Measurements from ENCODE around the gene DNAH9.
"Not testable (repeated sequence)": the region's sequence is repeated elsewhere in the genome, so short reads cannot be mapped to it uniquely, and the experiment has no call there.

The DNAH9 gene

DNA sequence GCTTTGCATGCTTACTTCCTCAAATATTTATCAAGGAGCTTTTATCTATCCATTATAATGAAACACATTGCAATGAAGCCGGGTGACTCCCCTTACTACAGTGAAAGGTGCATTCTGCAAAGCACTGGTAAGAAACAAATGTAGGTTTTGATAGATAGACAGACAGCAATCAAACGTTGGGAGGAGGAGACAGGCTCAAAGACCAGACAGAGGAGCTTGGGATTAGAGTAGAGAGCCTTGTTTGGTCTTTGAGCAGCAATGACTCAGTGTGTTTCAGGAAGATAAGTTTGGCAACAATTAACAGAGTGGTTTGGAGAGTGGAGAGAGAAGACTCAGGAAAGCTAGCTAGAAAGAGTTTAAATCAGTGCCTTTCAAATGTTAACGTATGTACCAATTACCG is 330.2 kb downstream of the DNAH9 start:
- DNase-seq: no peak

DNA sequence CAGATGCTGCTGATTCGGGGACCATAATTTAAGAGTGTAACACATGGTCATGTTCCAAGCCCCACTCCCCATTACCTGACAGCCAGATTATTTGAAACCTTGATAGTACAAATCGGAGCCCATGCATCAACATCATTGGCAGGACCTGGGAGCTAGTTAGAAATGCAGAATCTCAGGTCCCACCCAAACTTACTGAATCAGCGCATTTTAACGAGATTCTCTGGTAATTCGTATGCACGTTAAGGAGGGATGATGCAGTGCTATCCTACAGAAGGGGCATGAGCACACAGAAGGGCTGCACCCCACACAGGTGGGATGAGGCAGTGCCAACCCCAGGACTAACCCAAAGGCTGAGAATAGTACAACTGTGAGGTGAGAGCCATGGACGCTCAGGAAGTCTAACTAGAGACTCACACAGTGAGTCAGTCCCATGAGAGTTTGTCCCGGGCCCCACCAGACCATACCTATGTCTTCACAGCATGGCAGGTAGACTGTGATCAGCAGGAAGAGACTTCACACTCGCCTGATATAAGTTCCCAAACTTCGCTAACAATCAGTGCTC is 334.1 kb downstream of the DNAH9 start:
- no peak for DNase-seq

DNA sequence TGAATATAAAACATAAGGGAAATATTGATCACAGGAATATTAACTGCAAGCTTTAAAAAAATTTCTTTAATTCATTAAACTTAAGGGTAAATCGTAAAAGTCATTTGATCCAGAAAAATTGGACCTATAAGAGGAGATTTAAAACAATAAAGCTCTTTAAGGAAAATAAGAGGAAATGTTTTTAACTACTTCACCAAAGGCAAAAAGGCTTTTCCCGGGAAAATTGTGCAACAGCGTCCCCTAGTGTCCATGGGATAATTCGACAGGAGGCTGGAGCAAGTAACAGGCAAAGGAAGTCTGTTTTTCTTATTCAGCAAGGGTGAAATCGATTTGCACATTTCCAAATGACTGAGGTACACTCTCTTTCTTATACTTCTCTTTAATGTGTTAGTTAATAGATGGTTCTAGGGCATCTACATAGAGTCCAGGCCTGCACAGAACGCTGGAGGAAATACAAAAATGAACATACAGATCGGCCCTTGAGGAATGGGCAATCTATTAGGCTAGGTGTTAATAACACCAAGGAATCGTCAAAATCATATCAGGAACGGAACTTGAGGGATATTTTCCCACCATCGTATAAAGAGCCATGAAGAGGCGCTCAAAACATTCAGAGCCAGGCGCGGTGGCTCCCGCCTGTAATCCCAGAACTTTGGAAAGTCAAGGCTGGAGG is 337.6 kb downstream of the DNAH9 start:
- no peak for DNase-seq

DNA sequence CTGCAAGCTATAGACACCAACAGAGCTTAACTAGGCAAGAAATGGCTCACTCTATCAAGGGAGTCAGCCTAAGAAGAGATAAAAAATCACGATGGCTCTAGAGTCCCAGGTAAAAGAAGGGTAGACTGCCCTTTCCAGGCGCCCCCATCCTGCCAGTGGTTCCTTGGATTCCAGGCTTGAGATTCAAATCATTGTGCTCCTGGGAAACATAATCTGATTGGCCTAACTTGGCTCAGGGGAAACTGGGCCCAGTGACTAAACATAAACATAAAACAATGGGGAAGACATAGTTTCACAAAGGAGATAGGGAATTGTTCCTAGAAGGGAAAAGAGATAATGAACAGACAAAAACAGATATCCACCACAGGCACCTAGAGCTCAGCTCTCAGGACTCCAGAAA is 342.6 kb downstream of the DNAH9 start:
- DNase-seq: no peak

DNA sequence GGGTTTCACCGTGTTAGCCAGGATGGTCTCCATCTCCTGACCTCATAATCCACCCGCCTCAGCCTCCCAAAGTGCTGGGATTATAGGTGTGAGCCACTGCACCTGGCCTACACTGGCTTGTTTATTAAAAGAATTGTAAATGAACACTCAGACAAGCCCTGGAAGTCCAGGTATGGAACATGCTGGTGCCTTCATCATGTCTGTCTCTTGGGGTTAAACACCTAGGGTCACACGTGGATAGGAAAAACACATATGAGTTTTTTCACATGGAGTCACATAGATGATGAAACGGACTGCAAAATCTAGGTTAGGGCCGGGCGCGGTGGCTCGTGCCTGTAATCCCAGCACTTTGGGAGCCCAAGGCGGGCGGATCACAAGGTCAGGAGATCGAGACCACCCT is 344.8 kb downstream of the DNAH9 start:
- DNase-seq: not testable (repeated sequence)

DNA sequence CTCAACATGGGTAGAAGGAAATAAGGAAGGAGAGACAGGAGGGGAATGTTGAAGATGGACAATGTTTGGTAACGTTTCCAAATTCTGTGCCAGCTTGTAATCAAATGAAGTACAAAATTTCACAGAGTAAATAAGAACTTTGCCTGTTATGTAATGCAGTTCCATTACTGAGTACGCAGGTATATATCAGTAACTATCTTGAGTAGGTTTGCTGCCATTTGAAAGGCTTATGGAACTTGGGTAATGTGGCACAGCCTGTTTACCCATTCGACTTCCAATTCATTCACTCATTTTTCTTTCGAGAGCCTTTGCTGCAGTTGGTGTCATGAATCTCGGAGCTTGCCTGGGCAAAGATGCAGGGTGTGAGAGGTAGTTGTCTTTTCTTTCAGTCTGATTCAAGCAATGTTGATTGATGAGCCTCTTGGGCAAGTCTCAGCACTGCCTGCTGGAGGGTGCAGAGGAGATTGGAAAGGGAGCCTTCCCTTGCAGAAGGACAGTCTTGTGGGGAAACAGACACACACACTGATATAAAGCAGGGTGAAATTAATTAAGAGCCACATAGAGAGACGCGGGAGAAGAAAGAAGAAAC is 345.6 kb downstream of the DNAH9 start:
- DNase-seq: no peak

DNA sequence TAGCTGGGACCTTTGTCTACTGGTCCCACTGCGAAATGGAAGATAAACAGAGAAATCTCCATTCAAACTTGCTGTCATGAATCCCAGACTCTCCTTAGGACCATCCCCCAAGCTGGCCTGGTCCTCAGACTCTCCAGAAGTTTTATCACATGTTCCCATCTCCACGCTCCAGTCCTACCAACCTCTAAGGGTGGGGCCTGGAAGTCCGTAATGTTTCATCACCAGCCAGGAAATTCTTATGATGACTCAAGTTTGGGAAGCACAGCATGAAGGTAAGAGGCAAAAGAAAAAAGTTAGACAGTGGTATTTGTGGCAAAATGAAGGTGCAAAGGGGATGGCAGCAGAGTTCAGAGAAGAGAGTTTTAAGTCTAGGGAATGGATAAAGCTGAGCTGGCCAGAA is 346.3 kb downstream of the DNAH9 start:
- no peak for DNase-seq

DNA sequence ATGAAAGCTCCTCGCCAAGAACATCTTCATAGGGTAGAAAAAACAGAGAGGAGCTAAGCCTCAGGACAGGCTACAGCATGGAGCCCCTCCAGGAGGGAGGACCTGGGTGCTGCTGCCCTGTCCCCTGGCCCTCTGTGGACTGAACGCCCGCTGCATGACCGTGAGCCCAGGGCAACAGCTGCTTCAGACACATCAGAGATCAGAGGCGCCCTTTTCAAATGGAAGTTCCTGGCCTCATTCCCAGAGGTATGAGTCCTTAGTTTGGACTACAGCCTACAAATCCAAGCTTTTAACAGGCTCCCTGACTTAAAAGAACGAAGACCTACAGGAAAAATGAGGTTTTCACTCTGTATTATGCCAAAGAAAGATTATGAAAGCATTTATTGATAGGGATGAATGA is 350.5 kb downstream of the DNAH9 start:
- peak; percentile 11 for DNase-seq

DNA sequence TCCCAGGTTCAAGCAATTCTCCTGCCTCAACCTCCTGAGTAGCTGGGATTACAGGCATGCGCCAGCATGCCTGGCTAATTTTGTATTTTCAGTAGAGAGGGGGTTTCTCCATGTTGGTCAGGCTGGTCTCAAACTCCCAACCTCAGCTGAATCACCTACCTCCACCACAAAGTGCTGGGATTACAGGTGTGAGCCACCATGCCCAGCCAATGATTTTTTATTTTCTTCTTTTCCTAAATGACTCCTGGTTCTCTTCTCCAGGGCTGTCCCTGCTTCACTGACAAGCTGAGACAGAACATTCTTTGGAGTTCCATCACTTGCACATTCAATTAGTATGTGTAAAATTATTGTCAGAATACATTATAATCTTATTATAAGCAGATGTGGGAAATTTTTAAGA is 351.3 kb downstream of the DNAH9 start:
- DNase-seq: not testable (repeated sequence)

DNA sequence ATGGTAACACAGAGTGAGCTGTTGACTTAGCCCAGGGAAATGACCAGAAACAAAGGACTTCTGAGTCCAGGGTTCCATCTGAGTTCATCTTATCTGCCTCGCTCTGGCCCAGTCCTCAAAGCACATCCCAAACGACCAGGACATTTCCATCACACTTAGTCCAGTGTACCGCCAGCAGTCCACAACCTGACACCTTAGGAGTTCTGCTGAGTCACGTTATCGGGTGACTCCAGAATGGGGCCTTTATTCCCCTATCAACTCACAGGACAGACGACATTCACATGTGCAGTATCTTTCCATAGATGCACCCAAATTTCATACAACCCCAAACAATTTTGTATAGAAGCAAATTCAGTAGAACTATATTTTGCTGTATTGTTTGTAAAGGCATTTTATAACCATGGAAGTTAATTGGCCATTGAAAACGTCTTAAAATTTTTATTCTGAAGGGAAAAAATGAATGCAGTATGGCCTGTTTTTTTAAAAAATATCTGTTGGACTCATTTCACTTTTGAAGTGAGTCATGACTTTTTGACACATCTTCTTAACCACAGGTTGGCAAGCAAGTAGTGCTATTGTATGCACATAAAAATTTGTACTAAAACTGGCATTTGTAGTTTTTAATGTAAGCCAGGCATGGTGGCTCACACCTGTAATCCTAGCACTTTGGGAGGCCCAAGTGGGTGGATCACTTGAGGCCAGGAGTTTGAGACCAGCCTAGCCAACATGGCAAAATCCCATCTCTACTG is 352.7 kb downstream of the DNAH9 start:
- DNase-seq: no peak

DNA sequence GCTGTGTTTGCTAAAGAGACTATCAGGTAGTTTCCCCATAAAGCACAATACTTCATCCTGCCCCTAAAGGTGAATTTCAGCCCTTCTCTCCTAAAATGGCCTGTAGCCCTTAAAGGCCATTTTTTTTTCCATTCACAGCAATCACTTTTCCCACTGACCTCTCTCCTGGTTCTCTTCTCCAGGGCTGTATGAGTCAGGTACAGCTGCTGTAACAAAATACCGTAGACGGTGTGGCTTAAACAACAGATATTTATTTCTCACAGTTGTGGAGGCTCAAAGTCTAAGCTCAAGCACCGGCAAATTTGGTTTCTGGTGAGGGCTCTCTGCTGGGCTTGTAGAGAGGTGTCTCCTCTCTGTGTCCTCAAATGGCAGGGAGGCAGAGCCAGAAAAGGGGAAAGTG is 354.3 kb downstream of the DNAH9 start:
- DNase-seq: no peak

DNA sequence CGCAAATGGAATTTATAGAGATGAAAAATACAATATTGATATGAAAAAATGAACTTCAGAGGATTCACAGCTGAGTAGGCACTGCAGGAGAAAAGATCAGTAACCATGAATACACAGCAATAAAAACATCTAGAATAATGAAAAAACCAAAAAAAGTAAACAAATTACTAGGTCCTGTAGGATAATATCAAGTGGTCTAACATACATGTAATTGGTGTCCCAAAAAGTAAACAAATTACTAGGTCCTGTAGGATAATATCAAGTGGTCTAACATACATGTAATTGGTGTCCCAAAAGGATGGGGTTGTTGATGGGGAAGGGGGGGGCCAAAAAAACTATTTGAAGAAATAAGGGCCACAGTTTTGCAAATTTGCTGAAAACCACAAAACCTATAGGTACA is 355.7 kb downstream of the DNAH9 start:
- no peak for DNase-seq

DNA sequence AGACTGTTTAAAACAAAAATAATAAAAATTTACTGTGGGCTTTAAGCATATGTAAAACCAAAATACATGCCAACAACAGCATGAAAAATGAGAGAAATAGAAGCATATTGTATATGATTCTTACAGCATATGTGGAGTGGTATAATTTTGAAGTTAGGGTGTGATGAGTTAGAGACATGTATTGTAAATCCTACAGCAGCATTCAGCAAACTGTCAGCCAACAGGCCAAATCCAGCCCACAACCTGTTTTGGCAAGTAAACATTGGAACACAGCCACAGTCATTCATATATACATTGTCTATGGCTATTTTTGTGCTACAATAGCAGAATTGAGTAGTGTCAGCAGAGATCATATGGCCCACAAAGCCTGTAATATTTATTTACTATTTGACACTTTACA is 356.7 kb downstream of the DNAH9 start:
- DNase-seq: no peak

DNA sequence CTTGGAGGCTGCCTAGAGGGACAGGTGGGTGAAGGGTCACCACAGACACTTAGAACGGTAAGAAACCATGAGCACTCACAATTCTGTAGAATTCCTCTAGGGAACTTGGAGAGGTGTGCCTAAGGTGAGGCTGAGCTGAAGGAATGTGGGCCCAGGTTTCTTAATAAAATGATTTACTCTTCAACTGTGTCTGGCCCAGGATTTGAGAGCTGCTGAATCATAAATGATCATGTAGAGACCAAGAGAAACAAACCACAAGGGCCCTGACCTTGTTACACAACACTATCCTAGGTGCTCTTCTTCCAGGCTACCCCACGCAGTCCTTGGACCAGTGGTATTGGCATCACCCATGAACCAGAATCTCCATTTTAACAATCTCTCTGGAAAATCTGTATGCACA is 371.3 kb downstream of the DNAH9 start:
- DNase-seq: no peak

DNA sequence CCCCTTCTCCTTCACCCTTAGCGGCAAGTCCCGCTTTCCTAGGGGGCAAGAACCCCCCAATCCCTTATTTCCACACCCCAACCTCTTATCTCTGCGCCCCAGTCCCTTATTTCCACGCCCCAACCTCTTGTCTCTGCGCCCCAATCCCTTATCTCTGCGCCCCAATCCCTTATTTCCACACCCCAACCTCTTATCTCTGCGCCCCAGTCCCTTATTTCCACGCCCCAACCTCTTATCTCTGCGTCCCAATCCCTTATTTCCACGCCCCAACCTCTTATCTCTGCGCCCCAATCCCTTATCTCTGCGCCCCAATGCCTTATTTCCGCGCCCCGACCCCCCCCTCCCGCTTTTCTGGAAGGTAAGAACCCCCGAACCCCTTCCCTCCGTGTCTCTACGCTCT is 374.5 kb downstream of the DNAH9 start:
- DNase-seq: not testable (repeated sequence)

DNA sequence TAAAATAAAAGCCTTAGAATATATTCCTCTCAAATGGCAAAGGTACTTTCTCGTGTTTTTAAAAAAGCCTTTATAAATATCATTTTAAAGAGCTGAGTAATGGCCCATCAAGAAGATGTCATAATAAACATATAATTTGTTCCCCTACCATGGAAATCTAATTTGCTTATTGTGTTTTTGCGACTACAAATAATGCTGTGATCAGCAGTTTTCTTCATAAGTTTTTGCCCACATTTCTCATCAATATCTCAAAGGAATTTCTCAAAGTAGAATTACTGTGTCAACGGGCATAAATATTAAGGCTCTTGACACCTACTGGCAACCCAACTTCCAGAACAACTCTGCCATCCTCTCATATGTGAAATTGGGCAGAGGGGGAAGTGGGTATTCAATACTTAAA is 381.5 kb downstream of the DNAH9 start:
- DNase-seq: no peak

DNA sequence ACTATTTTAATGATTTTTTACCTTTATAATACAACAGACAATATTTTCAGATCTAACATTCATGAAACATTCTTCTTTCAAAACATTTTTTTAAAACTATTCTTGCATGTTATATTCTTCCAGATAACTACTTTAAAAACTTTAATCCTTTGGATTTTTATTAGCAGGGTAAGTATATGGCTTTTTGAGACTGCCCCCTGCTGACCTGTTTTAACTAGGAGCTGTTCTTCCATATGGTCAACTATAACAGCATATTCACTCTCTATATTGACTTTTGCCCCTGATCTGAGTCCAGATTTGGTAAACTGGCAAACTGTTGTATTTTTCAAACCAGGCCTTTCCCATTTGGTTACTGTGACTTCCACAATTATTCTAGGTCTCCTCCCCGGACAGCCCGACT is 382.5 kb downstream of the DNAH9 start:
- no peak for DNase-seq

DNA sequence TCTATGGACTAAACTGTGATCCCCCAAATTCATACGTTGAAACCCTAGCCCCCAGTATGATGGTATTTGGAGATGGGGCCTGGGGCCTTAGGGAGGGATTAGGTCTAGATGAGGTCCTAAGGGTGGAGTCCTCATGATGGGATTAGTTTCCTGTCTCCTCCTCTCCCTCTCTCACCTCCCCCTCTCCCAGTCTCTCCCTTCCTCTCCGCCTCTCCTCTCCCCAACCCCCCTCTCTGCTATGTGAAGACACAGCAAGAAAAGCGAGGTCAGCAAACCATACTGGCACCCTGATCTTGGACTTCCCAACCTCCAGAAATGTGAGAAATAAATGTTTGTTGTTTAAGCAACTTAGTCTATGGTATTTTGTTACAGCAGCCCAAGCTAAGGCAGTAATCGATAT is 383.6 kb downstream of the DNAH9 start:
- DNase-seq: no peak

DNA sequence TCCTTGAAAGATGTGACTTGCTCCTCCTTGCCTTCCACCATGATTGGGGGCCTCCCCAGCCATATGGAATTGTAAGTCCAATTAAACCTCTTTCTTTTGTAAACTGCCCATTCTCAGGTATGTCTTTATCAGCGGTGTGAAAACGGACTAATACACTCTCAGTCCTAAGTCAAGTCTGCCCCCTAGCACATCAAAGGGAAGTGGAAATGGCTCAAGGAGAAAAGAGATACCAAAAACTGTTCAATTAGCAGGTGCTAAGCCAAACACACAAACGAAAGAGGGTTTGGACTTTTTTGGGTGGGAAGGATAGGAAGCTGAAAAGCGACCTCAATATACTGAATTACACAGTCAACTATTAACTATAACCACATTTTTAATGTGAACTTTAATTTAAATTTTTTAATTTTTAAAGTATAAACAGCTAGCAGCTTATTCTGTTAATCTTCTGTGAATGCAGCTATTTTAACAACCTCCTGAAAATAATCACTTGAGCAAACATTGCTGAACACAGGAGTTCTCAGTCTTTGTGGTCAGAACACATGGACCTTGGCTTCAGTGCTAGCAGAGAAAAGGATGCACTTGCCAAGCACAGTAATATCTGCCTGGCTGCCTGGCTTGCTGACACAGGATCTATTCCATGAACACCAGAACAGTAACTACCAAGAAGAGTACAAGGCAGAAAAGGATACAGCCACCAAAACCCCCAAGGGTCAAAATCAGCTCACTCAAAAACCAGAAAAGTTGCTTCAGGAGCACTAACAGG is 388.1 kb downstream of the DNAH9 start:
- DNase-seq: no peak

DNA sequence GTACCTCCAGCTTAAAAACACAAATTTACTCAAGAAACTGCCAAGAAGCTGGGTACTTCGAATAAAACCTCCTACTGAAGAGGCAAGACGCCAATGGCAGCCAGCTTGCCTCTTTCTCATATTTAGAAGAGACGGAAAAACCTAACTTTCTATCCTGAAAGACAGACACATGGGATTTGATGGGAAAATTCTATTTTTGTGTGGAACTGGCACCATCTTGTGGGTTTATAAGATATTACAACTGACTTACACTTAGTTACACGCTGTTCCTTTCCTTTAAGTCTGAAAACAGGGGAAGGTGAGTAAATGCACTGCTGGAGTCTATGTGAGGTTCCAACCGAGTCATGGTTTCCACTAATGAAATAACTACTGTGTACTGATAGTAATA is 388.7 kb downstream of the DNAH9 start:
- no peak for DNase-seq

DNA sequence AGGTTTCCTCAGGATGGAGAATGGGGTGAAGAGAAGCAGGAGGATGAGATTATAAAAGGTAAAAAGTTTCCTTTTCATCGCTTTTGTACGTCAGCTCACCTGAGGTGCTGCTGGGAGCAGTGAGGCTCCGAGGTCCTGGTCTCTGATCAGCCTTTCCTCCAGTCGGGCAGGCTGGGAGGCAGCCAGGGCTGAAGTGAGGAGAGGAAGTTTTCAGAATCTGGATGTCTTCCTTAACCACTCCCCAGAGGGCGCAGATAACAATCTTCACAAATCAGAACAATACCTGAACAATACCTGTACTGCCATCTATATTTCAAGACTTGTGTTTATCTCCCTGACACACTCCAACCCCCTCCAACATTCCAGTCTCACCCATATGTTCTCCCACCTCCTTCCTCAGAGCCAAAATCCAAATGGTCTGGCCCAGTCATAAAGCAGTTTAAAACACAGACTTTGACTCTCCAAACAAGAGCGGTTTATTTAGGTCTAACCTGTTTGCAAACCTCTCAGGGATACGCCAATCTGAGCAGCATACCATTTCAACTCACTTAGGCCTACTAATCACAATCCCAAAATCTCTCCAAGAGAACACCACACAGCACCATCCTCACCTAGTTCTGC is 392.2 kb downstream of the DNAH9 start:
- DNase-seq: no peak

DNA sequence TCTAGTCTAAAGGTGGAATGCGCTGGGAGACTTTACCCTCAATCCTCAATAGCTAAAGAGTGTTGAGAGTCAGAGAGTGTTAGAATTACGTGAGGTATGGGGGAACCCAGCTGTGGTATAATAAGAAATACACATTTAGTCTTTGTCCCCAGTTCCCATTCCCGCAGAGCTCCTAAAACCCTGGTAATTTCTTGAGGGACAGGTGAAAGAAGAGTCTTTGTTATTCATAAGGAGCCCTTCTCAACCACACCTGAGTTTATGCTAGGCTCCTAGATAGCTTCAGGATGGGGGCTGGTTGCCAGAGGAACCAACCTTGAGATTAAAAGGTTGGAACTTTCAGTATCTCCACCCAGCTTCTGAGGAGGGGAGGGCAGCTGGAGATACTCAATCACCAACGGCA is 393.2 kb downstream of the DNAH9 start:
- DNase-seq: no peak

DNA sequence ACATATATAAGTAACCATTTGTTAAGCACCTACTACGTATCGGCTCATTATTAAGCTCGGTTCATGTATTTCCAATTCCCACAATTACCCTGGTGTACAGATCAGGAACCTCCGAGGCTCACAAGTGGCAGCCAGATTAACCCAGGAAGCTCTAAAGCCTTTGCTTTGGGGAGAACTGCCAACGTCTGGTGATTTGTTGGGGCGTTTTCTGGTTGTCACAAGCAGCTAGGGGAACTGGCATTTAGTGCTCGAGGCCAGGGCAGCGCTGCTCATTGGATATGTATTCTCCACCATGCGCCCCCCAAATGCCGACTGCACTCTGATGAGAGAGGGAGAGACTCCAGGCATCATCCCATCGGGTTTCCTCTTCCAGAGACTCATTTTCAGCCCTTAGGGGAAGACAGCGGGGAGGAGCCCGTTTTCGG is 398.5 kb downstream of the DNAH9 start:
- DNase-seq: no peak

All from NCI-H446 treated with DMSO at 0.1 percent for 48 hours (cell line).